GM21526 (cell line): ENCODE data around the gene SOX8.

ENCODE experiments used
- ATAC-seq: cut with Tn5 transposase; IDR thresholded peaks from one replicate; pipeline ENCODE4 v1.9.1; 2021; ENCODE audit warnings: moderate library complexity; ENCODE audit not compliant: unreplicated experiment, low FRiP score

SOX8 gene

GRCh38 chr16:985646-986400 is 4.3 kb downstream of the SOX8 start:
- ATAC-seq = no peak

- ATAC-seq = no peak
Observed at GRCh38 chr16:986411-986810, 4.8 kb downstream of the SOX8 start.

GRCh38 chr16:986925-987582 is 5.5 kb downstream of the SOX8 start:
- ATAC-seq = no peak

- ATAC-seq = no peak
Observed at GRCh38 chr16:987906-988305, 6.3 kb downstream of the SOX8 start.

GRCh38 chr16:988471-989353 is 7.1 kb downstream of the SOX8 start:
- ATAC-seq = no peak

- no peak for ATAC-seq
Observed at GRCh38 chr16:989354-989814, 7.8 kb downstream of the SOX8 start.

- ATAC-seq = no peak
Observed at GRCh38 chr16:990516-991291, 9.1 kb downstream of the SOX8 start.

- no peak for ATAC-seq
Observed at GRCh38 chr16:991345-991744, 9.8 kb downstream of the SOX8 start.

GRCh38 chr16:991773-992172 is 10.2 kb downstream of the SOX8 start:
- no peak for ATAC-seq

- no peak for ATAC-seq
Observed at GRCh38 chr16:993731-994130, 12.2 kb downstream of the SOX8 start.

- no peak for ATAC-seq
Observed at GRCh38 chr16:995087-995486, 13.5 kb downstream of the SOX8 start.

GRCh38 chr16:995783-996182 is 14.2 kb downstream of the SOX8 start:
- ATAC-seq = no peak

GRCh38 chr16:996681-997080 is 15.1 kb downstream of the SOX8 start:
- no peak for ATAC-seq

- ATAC-seq = no peak
Observed at GRCh38 chr16:997440-998051, 16.0 kb downstream of the SOX8 start.

GRCh38 chr16:998211-998610 is 16.6 kb downstream of the SOX8 start:
- ATAC-seq = no peak

GRCh38 chr16:998615-999014 is 17.0 kb downstream of the SOX8 start:
- ATAC-seq = no peak

GRCh38 chr16:999677-1000076 is 18.1 kb downstream of the SOX8 start:
- no peak for ATAC-seq

- ATAC-seq = no peak
Observed at GRCh38 chr16:1000608-1001007, 19.0 kb downstream of the SOX8 start.

GRCh38 chr16:1001096-1001495 is 19.5 kb downstream of the SOX8 start:
- no peak for ATAC-seq
